HG03565 (cell line): Measurements from ENCODE around the gene NUP88.

ENCODE experiments used
- ATAC-seq: cut with Tn5 transposase; IDR thresholded peaks from one replicate; pipeline ENCODE4 v1.9.1; 2021; ENCODE audit warnings: mild to moderate bottlenecking, moderate library complexity; ENCODE audit not compliant: unreplicated experiment

The NUP88 gene

GRCh38 chr17:5361426-5361825, 58.0 kb downstream of the NUP88 start:
- ATAC-seq, result no peak

- ATAC-seq, result no peak
These were observed 63.9 kb downstream of the NUP88 start for GRCh38 chr17:5355421-5356129.

GRCh38 chr17:5354886-5355415, 64.5 kb downstream of the NUP88 start:
- ATAC-seq, result no peak

- no peak for ATAC-seq
These were observed 65.2 kb downstream of the NUP88 start for GRCh38 chr17:5354310-5354709.

GRCh38 chr17:5352681-5353289, 66.7 kb downstream of the NUP88 start:
- no peak for ATAC-seq

GRCh38 chr17:5344914-5345313, 74.5 kb downstream of the NUP88 start:
- ATAC-seq, result no peak
